HepG2 (cell line): ENCODE data around the gene ASIC3. TPM values are rescaled to one million over a fixed set of nuclear protein-coding genes. Genes with fewer than 3 reads are reported as not detected.
A peak's percentile ranks its signal among the peaks of the same experiment; 100 is the strongest.

Source experiments
- ADNP ChIP-seq: sonication (generic); formaldehyde crosslinking; IDR thresholded peaks from 2 replicates; pipeline ENCODE4 v1.4.0; 2020; ENCODE audit warnings: missing genetic modification reagents
- EEA1 ChIP-seq: sonication (generic); formaldehyde crosslinking; IDR thresholded peaks from 2 replicates; pipeline ENCODE4 v1.5.1; 2020; ENCODE audit warnings: mild to moderate bottlenecking, missing genetic modification reagents, borderline replicate concordance
- HHEX ChIP-seq: IDR thresholded peaks from 2 replicates; pipeline ENCODE4 v1.6.1; 2016; ENCODE audit warnings: control low read depth
- HNRNPK ChIP-seq: fragments of 200-400 bp; formaldehyde crosslinking; IDR thresholded peaks from 2 replicates; pipeline ENCODE4 v1.6.1; 2018; ENCODE audit warnings: low read length, low read depth, moderate library complexity, mild to moderate bottlenecking; ENCODE audit not compliant: poor library complexity, severe bottlenecking
- MIER3 ChIP-seq: IDR thresholded peaks from 2 replicates; pipeline ENCODE4 v1.6.1; 2016; ENCODE audit warnings: missing compliant biosample characterization, borderline replicate concordance
- PAX8 ChIP-seq: sonication (generic); formaldehyde crosslinking; IDR thresholded peaks from 2 replicates; pipeline ENCODE4 v1.8.0; 2022; ENCODE audit warnings: mild to moderate bottlenecking, missing genetic modification reagents, borderline replicate concordance
- POLR2G ChIP-seq: fragments of 200-400 bp; formaldehyde crosslinking; IDR thresholded peaks from 2 replicates; pipeline ENCODE4 v1.6.1; 2018; ENCODE audit warnings: mild to moderate bottlenecking, low read depth, low read length, moderate library complexity
- SETDB1 ChIP-seq: sonication (generic); formaldehyde crosslinking; IDR thresholded peaks from 2 replicates; pipeline ENCODE4 v1.5.1; 2020; ENCODE audit warnings: missing genetic modification reagents, mild to moderate bottlenecking, borderline replicate concordance
- TGIF2 ChIP-seq: IDR thresholded peaks from 2 replicates; pipeline ENCODE4 v1.6.1; 2016; ENCODE audit warnings: control low read depth, missing compliant biosample characterization
- ZNF317 ChIP-seq: sonication (generic); formaldehyde crosslinking; IDR thresholded peaks from 2 replicates; pipeline ENCODE4 v1.5.0; 2020; ENCODE audit warnings: mild to moderate bottlenecking, missing genetic modification reagents
- ZNF329 ChIP-seq: sonication (generic); formaldehyde crosslinking; IDR thresholded peaks from 2 replicates; pipeline ENCODE4 v1.9.0; 2021; ENCODE audit warnings: low read depth, mild to moderate bottlenecking, missing genetic modification reagents
- ZNF496 ChIP-seq: sonication (generic); formaldehyde crosslinking; IDR thresholded peaks from 2 replicates; pipeline ENCODE4 v1.8.1; 2023; ENCODE audit warnings: mild to moderate bottlenecking, moderate library complexity, missing genetic modification reagents; ENCODE audit not compliant: insufficient replicate concordance
- ZNF839 ChIP-seq: sonication (generic); formaldehyde crosslinking; IDR thresholded peaks from 2 replicates; pipeline ENCODE4 v1.4.0; 2020; ENCODE audit warnings: missing genetic modification reagents, mild to moderate bottlenecking, borderline replicate concordance
- ZSCAN30 ChIP-seq: sonication (generic); formaldehyde crosslinking; IDR thresholded peaks from 2 replicates; pipeline ENCODE4 v1.5.0; 2020; ENCODE audit warnings: mild to moderate bottlenecking, missing genetic modification reagents
- polyA plus RNA-seq, 8 experiments: library from polyadenylated mRNA; depleted of rRNA in 3 of 8; stranded (reverse) in 7 of 8; unstranded in 1 of 8; fragments of >200 nt; fragmentation: Illumina TruSeq in 4 of 8; extraction: Trizol in 4 of 8; gene quantifications; 2 replicates each; pipeline versions ENCODE4 v1.2.1 to v1.2.3, GENCODE V29; 2011 to 2016; ENCODE audit warnings: low read depth in 4 of 8, missing spikeins in 1 of 8, mixed read lengths in 1 of 8; ENCODE audit not compliant: insufficient read depth in 1 of 8
- total RNA-seq, 5 experiments: library from RNA; depleted of rRNA; stranded (reverse); fragments of >200 nt; fragmentation: Illumina TruSeq; extraction: Trizol; gene quantifications; 2 replicates each; pipeline ENCODE4 v1.2.3, GENCODE V29; 2016; ENCODE audit warnings: low read depth in 1 of 5
- TF ChIP-seq, protein P1 (sequence below): sonication (generic); IDR thresholded peaks from 2 replicates; pipeline ENCODE4 v1.6.1; 2016; ENCODE audit warnings: low read depth, borderline replicate concordance
- TF ChIP-seq, protein P2 (sequence below): sonication (generic); formaldehyde crosslinking; IDR thresholded peaks from 2 replicates; pipeline ENCODE4 v1.8.0; 2022; ENCODE audit warnings: mild to moderate bottlenecking, missing genetic modification reagents, borderline replicate concordance
- TF ChIP-seq, protein P3 (sequence below): IDR thresholded peaks from 2 replicates; pipeline ENCODE4 v1.6.1; 2016; ENCODE audit warnings: low read depth
- TF ChIP-seq, protein P4 (sequence below): IDR thresholded peaks from 2 replicates; pipeline ENCODE4 v1.6.1; 2012; ENCODE audit warnings: low read depth, low read length, improper control_type of control experiment
- TF ChIP-seq, protein P5 (sequence below): sonication (generic); formaldehyde crosslinking; IDR thresholded peaks from 2 replicates; pipeline ENCODE4 v1.4.0; 2020; ENCODE audit warnings: low read depth, missing genetic modification reagents

The ASIC3 gene
- total and polyA plus RNA-seq, 2 of the 13 experiments (the other 11 are each of a cell fraction or from before 2014, with no cell fraction given) = 0.51 TPM; not detected in 1

DNA sequence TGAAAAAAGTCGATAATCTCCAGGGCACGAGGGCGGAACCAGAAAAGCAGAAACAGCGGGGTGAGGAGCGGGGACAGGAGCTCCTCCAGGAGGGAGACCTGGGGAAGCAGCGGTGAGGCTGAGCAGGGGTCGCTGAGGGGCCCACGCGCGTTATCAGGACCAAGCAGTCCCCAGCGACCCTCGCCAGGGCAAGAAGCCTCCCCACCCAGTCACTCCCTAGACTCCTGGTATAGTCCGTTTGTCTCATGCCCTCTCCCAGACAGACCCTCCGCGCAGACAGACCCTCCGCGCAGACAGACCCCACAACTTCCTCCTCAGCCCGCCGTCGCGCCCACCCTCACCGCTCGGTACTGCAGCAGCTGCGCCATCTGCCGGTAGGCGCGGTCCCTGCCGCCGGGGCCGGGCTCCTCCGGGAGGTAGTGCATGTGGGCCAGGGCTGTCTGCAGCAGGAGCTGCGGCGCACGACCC is 30.3 kb upstream of the ASIC3 start (continued):
- 0 out of 2 replicates have a peak, but pooled peaks have one; percentile 26 for TF ChIP-seq MIER3
- no peak for TF ChIP-seq ZSCAN30
- TF ChIP-seq HNRNPK = no peak
- TF ChIP-seq EEA1 = no peak
- TF ChIP-seq ZNF329 = no peak
- TF ChIP-seq POLR2G = no peak
- no peak for TF ChIP-seq ADNP
- TF ChIP-seq TGIF2 (CRISPR knock-in tag) = no peak
- TF ChIP-seq PAX8 (CRISPR knock-in tag) = no peak
- TF ChIP-seq, protein P1, sequence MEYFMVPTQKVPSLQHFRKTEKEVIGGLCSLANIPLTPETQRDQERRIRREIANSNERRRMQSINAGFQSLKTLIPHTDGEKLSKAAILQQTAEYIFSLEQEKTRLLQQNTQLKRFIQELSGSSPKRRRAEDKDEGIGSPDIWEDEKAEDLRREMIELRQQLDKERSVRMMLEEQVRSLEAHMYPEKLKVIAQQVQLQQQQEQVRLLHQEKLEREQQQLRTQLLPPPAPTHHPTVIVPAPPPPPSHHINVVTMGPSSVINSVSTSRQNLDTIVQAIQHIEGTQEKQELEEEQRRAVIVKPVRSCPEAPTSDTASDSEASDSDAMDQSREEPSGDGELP = no peak
- TF ChIP-seq ZNF317 = 0 out of 2 replicates have a peak, but pooled peaks have one; percentile 34
- no peak for TF ChIP-seq SETDB1 (CRISPR knock-in tag)
- TF ChIP-seq, protein P2, sequence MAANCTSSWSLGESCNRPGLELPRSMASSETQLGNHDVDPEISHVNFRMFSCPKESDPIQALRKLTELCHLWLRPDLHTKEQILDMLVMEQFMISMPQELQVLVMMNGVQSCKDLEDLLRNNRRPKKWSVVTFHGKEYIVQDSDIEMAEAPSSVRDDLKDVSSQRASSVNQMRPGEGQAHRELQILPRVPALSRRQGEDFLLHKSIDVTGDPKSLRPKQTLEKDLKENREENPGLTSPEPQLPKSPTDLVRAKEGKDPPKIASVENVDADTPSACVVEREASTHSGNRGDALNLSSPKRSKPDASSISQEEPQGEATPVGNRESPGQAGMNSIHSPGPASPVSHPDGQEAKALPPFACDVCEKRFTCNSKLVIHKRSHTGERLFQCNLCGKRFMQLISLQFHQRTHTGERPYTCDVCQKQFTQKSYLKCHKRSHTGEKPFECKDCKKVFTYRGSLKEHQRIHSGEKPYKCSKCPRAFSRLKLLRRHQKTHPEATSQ (CRISPR knock-in tag) = no peak
- TF ChIP-seq ZNF839 = no peak
- TF ChIP-seq HHEX (CRISPR knock-in tag) = no peak
- TF ChIP-seq, protein P3, sequence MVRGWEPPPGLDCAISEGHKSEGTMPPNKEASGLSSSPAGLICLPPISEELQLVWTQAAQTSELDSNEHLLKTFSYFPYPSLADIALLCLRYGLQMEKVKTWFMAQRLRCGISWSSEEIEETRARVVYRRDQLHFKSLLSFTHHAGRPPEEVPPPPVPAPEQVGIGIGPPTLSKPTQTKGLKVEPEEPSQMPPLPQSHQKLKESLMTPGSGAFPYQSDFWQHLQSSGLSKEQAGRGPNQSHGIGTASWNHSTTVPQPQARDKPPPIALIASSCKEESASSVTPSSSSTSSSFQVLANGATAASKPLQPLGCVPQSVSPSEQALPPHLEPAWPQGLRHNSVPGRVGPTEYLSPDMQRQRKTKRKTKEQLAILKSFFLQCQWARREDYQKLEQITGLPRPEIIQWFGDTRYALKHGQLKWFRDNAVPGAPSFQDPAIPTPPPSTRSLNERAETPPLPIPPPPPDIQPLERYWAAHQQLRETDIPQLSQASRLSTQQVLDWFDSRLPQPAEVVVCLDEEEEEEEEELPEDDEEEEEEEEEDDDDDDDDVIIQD = no peak; the same call in 1 of the 2 replicates
- TF ChIP-seq ZNF496 (CRISPR knock-in tag) = no peak
- TF ChIP-seq, protein P4, sequence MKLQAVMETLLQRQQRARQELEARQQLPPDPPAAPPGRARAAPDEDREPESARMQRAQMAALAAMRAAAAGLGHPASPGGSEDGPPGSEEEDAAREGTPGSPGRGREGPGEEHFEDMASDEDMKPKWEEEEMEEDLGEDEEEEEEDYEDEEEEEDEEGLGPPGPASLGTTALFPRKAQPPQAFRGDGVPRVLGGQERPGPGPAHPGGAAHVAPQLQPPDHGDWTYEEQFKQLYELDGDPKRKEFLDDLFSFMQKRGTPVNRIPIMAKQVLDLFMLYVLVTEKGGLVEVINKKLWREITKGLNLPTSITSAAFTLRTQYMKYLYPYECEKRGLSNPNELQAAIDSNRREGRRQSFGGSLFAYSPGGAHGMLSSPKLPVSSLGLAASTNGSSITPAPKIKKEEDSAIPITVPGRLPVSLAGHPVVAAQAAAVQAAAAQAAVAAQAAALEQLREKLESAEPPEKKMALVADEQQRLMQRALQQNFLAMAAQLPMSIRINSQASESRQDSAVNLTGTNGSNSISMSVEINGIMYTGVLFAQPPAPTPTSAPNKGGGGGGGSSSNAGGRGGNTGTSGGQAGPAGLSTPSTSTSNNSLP = no peak
- TF ChIP-seq, protein P5, sequence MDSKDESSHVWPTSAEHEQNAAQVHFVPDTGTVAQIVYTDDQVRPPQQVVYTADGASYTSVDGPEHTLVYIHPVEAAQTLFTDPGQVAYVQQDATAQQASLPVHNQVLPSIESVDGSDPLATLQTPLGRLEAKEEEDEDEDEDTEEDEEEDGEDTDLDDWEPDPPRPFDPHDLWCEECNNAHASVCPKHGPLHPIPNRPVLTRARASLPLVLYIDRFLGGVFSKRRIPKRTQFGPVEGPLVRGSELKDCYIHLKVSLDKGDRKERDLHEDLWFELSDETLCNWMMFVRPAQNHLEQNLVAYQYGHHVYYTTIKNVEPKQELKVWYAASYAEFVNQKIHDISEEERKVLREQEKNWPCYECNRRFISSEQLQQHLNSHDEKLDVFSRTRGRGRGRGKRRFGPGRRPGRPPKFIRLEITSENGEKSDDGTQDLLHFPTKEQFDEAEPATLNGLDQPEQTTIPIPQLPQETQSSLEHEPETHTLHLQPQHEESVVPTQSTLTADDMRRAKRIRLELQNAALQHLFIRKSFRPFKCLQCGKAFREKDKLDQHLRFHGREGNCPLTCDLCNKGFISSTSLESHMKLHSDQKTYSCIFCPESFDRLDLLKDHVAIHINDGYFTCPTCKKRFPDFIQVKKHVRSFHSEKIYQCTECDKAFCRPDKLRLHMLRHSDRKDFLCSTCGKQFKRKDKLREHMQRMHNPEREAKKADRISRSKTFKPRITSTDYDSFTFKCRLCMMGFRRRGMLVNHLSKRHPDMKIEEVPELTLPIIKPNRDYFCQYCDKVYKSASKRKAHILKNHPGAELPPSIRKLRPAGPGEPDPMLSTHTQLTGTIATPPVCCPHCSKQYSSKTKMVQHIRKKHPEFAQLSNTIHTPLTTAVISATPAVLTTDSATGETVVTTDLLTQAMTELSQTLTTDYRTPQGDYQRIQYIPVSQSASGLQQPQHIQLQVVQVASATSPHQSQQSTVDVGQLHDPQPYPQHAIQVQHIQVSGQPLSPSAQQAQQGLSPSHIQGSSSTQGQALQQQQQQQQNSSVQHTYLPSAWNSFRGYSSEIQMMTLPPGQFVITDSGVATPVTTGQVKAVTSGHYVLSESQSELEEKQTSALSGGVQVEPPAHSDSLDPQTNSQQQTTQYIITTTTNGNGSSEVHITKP (CRISPR knock-in tag) = 0 out of 2 replicates have a peak, but pooled peaks have one; percentile 43
